Stimulated activated CD4-positive, alpha-beta T cell treated with anti-CD3 and anti-CD28 coated beads, Interleukin-4, amount 100 ng/mL, for 48 hours (primary cell): ENCODE data around the gene PKP2.

Experiments used
- DNase-seq, 2 donors: peaks; one replicate each; pipeline ENCODE4 v3.0.0-alpha.2; 2020; ENCODE audit warnings: low read depth in 2 of 2

PKP2 gene

GRCh38 chr12:32809846-32810245 lies 86.7 kb downstream of the PKP2 start:
- no peak for DNase-seq

- no peak for DNase-seq
Measured at GRCh38 chr12:32809196-32809595, 87.4 kb downstream of the PKP2 start.

- DNase-seq, result no peak
Measured at GRCh38 chr12:32804301-32804700, 92.3 kb downstream of the PKP2 start.

- DNase-seq, result no peak
Measured at GRCh38 chr12:32801269-32801980, 95.2 kb downstream of the PKP2 start.

GRCh38 chr12:32794281-32794680 lies 102.3 kb downstream of the PKP2 start:
- no peak for DNase-seq

- DNase-seq, result no peak
Measured at GRCh38 chr12:32789916-32790315, 106.7 kb downstream of the PKP2 start.

GRCh38 chr12:32789446-32789845 lies 107.1 kb downstream of the PKP2 start:
- no peak for DNase-seq

- no peak for DNase-seq
Measured at GRCh38 chr12:32788405-32788804, 108.2 kb downstream of the PKP2 start.

- DNase-seq, result no peak
Measured at GRCh38 chr12:32785557-32785956, 111.0 kb downstream of the PKP2 start.

- DNase-seq, result no peak
Measured at GRCh38 chr12:32783029-32783428, 113.5 kb downstream of the PKP2 start.

GRCh38 chr12:32780071-32780470 lies 116.5 kb downstream of the PKP2 start:
- DNase-seq, result no peak

- DNase-seq, result no peak
Measured at GRCh38 chr12:32777691-32778175, 118.8 kb downstream of the PKP2 start.

GRCh38 chr12:32777159-32777558 lies 119.4 kb downstream of the PKP2 start:
- DNase-seq, result no peak

GRCh38 chr12:32776258-32776657 lies 120.3 kb downstream of the PKP2 start:
- DNase-seq, result no peak

- no peak for DNase-seq
Measured at GRCh38 chr12:32773691-32774090, 122.9 kb downstream of the PKP2 start.

- no peak for DNase-seq
Measured at GRCh38 chr12:32770141-32770540, 126.4 kb downstream of the PKP2 start.

- no peak for DNase-seq
Measured at GRCh38 chr12:32768518-32768917, 128.1 kb downstream of the PKP2 start.

- no peak for DNase-seq
Measured at GRCh38 chr12:32765906-32766305, 130.7 kb downstream of the PKP2 start.

- DNase-seq, result no peak
Measured at GRCh38 chr12:32761716-32762115, 134.9 kb downstream of the PKP2 start.

GRCh38 chr12:32757157-32757556 lies 139.4 kb downstream of the PKP2 start:
- DNase-seq, result no peak

GRCh38 chr12:32756476-32757066 lies 140.0 kb downstream of the PKP2 start:
- no peak for DNase-seq

GRCh38 chr12:32755654-32756475 lies 140.7 kb downstream of the PKP2 start, which contains the start of gene YARS2:
Gene YARS2 (minus strand): TSS chr12:32755897. CDS start chr12:32755874, 23 bp downstream.
- DNase-seq, result peak; percentile 75 to 88
